K562 (cell line): ENCODE measurements around the gene SOCS7.

Source experiments
- BRD9 ChIP-seq: fragments of 450-650 bp; IDR thresholded peaks from 2 replicates; pipeline ENCODE4 v1.6.1; 2018; ENCODE audit warnings: low read depth; ENCODE audit not compliant: partially characterized antibody
- EP300 ChIP-seq: IDR thresholded peaks from 2 replicates; pipeline ENCODE4 v1.6.1; 2012; ENCODE audit warnings: low read length, improper control_type of control experiment
- LEF1 ChIP-seq: fragments of 450-650 bp; IDR thresholded peaks from 2 replicates; pipeline ENCODE4 v1.6.1; 2016; ENCODE audit warnings: mild to moderate bottlenecking
- NFYB ChIP-seq: IDR thresholded peaks from 2 replicates; pipeline ENCODE4 v1.6.1; 2011; ENCODE audit warnings: mild to moderate bottlenecking, moderate library complexity; ENCODE audit not compliant: insufficient read length; ENCODE audit errors: extremely low read depth
- SNAPC5 ChIP-seq: fragments of 250-450 bp; sonication (Bioruptor Pico); IDR thresholded peaks from 2 replicates; pipeline ENCODE4 v1.8.0; 2021; ENCODE audit warnings: moderate library complexity, mild to moderate bottlenecking, inconsistent platforms
- USF2 ChIP-seq: sonication (generic); formaldehyde crosslinking; IDR thresholded peaks from 2 replicates; pipeline ENCODE4 v1.5.0; 2020; ENCODE audit warnings: missing genetic modification reagents
- ZNF384 ChIP-seq: IDR thresholded peaks from 2 replicates; pipeline ENCODE4 v1.6.1; 2012; ENCODE audit warnings: low read depth, low read length, improper control_type of control experiment

- TF ChIP-seq NFYB (no peak), LEF1 (no peak), BRD9 (no peak), USF2 (no peak), ZNF384 (no peak), EP300 (no peak), SNAPC5 (CRISPR knock-in tag) (no peak)
Measured at GRCh38 chr17:38322897-38323296, 28.7 kb upstream of the SOCS7 start.
